22Rv1 (cell line): ENCODE results near the gene AKT3.

ENCODE experiments used
- H3K27ac ChIP-seq: fragments of 450-650 bp; 2 replicates; pipeline ENCODE4 v1.5.1; 2017
- CTCF ChIP-seq: fragments of 450-650 bp; IDR thresholded peaks from 2 replicates; pipeline ENCODE4 v1.5.1; 2017; ENCODE audit warnings: mild to moderate bottlenecking
- ZFX ChIP-seq: fragments of 450-650 bp; IDR thresholded peaks from 2 replicates; pipeline ENCODE4 v1.6.1; 2017; ENCODE audit warnings: antibody characterized with exemption, borderline replicate concordance

The AKT3 gene

DNA sequence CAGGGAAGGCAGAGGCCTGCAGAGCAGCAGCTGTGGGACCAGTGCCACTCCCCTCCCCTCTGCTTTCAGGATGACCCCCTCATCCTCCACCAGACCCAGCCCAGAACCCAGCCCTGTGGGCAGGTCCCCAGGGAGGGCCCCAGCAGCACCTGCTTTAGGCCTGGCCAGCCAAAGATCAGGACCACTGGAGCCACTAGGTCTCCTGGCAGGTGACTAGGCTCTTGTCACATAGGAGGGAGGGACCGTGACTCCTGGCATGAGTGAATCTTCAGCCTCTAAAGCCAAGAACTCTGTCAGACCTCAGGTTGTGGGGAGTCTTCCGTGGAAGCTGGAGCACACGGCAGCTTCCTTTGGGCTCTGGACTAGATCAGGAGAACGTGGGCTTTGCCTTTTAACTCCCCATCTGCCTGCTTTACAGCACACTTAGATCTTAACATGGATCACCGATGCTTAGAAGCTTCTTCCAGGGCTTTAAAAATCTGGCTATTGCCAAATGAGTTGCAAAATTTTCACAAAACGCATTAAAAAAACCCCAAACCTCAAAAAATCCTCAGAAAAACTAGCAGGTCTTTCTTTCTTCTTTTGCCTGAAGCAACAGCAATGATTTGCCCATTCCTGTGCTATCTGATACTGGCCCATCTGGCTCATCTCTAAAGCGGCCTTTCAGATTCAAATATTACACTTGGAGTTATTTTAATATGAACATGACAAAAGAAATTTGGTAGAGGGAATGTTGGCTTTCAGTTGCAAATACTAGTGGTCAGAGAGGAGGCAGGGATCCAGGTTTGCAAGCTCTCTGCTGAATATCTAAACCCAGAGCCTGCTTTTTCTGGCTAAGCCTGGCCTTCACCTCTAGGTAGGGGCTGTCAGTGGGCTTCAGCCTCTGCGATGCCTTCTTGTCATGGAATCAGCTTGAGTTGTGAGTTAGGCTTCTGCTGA is 359.0 kb downstream of the AKT3 start:
- TF ChIP-seq CTCF (no peak), ZFX (no peak)
- no peak overlapping the region for H3K27ac ChIP-seq

DNA sequence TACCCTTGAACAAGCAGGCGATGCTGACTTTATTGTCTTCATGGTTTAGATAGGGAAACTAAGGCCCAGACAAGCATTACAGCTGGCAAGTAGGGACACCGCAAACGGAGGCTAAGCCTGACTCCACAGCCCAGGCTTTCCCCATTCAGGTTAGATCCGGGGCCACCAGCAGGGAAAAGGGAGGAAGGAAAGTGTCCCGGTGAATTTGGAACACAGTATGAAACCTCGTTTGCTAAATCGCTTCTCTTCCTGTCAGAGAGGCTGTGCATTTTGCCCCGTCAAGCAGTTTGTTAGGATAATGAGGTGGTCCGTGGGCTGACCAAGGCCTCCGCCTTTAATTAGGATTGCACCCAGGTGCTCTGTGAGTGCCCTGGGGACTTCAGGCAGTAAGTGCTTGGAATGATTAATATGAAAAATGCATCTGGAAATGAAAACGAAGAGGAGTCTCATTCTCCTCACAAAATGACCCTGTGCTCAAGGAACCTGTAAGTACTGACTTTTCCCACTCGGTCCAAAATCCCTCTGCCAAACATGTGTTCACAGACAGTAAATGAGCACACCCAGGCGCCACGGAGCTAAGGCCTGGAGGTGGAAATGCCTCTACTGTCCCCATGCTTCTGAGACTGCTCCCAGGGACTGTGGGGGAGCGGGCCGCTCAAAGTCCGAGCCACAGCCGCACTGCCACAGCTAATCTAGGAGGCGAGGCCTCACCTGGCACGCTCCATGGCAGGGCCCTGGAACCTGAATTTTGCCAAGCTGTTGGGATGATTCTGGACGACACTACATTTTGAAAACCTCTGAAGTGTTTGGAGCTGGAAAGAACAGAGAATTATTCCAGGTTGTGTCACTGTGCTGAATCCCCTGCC is 360.1 kb downstream of the AKT3 start:
- H3K27ac ChIP-seq, result no peak overlapping the region
- TF ChIP-seq CTCF, result no peak
- TF ChIP-seq ZFX, result no peak

DNA sequence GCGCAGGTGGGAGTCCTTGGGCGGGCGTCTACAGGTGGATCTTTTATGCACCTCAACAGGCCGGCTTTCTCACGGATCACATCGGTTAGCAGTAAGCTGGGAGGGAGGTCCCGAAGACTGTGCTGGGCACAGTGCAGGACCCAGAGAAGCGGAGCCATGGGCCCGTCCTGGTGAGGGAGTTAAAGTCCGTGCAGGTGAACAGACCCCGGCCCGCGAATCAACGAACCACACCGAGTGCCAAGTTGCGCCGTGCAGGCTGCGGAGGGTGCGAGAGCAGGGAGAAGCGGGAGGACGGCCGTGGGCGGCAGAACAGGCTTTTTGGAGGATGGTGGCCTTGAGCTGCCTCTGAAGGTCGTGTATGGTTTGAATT is 360.9 kb downstream of the AKT3 start:
- H3K27ac ChIP-seq, result no peak overlapping the region

DNA sequence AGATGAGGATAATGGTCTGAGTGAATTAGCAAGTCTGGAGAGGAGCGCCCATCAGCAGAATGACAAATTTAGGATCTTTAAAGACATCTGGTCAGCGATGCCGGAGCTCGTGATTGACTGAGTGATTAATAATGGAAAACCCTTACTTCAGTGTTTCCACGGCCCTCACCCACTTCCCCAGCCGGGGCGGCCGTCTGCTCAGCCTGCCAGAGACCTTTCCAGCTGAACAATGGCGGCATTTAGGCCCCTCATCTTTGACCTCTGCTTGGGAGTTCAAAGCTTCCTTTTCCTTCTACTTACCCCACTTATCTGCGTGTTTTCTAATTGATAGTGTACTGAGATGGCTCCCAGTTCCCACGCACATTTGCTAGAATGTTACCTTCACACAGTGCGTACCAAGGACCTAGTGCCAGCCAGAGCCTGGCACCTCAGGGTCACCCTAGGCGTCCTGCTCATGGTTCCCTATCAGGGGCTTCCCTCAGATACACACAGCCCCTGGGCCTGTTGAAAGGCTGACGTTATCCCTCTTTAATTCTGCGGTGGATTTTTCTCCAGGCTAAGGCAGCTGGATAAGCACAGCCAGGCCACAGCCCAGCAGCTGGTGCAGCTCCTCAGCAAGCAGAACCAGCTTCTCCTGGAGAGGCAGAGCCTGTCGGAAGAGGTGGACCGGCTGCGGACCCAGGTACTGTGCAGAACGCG is 361.4 kb downstream of the AKT3 start:
- TF ChIP-seq CTCF (no peak), ZFX (no peak)
- H3K27ac ChIP-seq, result no peak overlapping the region; the same call in 1 of the 2 replicates

More for the DNA sequence above, 360.9 kb downstream of the AKT3 start:
- TF ChIP-seq CTCF (no peak), ZFX (no peak)

DNA sequence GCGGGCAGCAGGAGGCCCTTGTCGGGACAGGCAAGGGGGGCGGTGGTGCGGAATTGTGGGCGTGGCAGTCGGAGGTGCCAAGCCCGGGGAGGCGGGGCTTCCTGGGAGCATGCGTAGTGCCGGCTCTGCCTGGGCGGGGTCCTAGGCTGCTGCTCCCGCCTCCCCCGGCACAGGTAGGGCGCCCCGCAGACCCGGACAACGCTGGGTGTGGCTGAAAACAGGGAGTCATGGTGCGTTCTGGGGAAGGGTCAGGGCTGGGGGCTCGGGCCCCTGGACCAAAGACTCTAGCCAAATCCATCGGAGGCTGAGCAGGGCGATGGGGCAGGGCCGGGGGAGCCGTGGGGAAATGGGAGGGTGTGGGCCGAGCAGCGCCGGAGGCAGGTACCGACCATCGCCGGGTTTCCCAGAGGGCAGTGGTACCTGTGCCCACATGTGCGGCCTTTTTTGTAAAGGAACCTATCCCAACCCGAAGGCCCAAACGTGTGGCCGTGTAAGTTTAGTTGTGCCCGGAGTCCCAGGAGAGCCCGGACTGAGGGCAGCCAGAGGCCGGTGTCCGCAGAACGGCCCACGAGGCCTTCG is 362.3 kb downstream of the AKT3 start:
- TF ChIP-seq ZFX, result no peak
- TF ChIP-seq CTCF, result no peak
- no peak overlapping the region; the same call in 1 of the 2 replicates for H3K27ac ChIP-seq

GRCh38 chr1:243487036-243487648 is 362.9 kb downstream of the AKT3 start:
- TF ChIP-seq CTCF (no peak), ZFX (no peak)
- H3K27ac ChIP-seq, result no peak overlapping the region; the same call in 1 of the 2 replicates
